ENCODE results near the gene DTNBP1.

The DTNBP1 gene

DNA sequence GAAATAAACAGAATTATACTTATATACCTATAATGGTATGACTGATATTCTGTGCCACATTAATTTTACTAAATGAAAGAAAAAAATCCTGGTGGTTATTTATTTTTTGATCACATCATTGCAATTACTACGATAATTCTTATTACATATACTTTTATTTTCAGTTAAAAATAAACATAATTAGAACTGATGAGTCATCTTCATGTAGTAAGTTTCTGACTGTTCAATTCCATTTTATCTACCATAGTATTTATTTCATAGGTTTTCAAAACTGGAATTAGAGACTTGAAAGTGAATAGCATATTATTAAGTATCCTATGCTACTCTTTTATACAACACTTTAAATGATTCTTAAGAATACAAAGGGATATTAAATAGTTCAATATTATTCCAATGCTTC lies 80.3 kb downstream of the DTNBP1 start:
- DNase-seq, result no peak

DNA sequence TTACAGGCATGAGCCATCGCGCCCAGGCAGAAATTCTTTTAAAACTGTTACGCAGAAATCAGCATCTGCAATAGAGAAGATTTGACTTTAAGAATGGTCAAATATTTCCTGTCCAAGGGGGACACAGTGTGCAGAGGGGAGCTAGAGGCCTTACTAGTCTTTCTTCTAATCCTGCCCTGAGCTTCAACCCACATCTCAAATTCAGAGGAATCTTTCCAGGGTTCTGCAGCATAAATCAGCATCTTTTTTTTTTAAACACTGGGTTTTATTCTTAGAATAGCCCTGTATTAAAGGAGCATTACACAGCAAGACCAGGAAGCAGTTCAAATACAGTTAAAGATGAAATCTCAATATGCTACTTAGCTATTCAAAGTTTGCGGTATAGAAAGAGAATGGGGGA lies 81.1 kb downstream of the DTNBP1 start:
- DNase-seq, result no peak

- no peak for DNase-seq
Observed at GRCh38 chr6:15580326-15580725, 82.5 kb downstream of the DTNBP1 start.

DNA sequence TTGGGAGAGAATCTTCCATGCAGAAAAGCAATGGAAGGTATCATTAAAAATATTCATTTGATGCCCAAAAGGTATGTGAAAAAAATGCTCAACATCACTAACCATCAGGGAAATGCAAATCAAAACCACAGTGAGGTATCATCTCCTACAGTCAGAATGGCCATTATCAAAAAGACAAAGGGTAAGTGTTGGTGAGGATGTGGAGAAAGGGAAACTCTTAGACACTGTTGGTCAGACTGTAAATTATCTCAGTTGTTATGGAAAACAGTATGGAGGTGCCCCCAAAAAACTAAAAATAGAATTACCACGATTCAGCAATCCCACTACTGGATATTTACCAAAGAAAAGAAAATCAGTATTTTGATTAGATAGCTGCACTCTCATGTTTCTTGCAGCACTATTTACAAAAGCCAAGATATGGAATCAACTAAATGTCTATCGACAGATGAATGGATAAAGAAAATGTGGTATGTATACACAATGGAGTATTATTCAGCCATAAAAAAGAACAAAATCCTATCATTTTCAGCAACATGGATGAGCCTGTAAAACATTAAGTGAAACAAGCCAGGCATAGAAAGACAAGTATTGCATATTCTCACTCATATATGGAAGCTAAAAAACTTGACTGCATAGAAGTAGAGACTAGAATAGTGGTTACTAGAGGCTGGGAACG lies 84.0 kb downstream of the DTNBP1 start:
- no peak for DNase-seq

- DNase-seq, result no peak
Observed at GRCh38 chr6:15577550-15578171, 85.2 kb downstream of the DTNBP1 start.

- DNase-seq, result no peak
Observed at GRCh38 chr6:15577106-15577505, 85.7 kb downstream of the DTNBP1 start.

DNA sequence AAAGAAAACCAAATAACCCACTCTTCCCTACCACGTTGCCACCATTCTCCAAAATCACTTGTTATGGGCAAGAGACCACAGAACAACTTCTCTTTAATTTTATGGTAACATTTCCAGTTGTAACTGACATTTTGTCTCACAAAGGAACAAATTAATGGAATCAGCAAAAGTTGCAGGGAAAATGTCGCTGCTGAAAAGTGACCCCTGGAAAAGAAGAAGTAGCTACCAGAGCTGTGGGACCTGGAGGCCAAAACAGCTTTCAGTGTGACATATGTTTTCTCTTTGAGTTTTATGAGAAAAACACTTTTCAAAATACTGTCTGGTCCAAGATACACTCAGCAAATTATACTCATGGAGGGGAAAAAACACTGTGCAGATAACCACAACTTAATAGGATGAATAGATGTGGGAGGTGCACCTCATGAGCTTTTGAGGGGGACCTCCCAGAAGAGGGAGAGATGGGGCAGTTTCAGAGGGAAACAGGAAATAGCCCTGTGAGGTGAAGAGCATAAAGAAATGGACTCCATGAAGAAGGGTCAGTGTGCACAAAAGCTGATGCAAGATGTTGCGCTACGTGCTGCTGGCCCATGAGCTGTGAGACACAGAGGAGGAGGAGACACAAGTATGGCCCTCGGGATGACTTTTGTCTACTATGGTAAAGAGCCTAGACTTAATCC lies 87.3 kb downstream of the DTNBP1 start:
- DNase-seq, result no peak

DNA sequence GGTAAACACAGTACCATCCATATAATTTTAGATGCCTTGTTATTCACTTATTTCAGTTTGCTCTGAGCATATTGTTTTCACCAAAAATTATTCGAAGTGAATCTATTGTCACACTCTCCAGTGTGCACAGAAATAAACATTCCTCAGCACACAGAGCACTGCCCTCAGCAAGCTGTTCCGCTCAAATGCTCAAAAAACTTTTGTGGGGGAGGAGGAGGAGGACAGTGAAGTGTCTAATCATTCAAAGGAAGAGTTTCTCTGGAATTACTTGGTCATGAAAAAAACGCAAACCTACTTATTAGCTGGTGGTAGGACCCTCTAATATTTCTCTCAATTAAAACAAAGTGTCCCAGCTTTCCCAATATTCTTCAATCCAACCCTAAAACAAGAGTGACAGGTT lies 88.3 kb downstream of the DTNBP1 start:
- DNase-seq, result no peak

DNA sequence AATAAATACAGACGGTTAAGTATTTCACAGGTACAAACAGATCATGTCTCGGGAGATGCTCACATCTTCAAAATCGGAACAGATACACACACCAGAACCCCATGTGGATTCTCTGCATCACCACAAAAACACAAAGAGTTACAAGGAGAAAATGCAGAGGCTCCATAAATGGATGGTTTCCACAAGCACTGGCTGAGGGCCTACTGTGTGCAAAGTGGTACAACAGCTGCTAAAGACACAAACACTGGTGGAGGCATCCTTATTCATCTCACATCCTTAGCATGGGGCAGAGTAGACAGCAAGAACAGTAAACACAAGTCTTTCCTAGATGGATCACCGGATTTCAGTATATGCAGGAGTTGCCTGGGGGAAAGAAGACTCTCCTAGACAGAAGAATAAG lies 88.8 kb downstream of the DTNBP1 start:
- DNase-seq, result no peak

- no peak for DNase-seq
Observed at GRCh38 chr6:15573384-15573783, 89.4 kb downstream of the DTNBP1 start.

DNA sequence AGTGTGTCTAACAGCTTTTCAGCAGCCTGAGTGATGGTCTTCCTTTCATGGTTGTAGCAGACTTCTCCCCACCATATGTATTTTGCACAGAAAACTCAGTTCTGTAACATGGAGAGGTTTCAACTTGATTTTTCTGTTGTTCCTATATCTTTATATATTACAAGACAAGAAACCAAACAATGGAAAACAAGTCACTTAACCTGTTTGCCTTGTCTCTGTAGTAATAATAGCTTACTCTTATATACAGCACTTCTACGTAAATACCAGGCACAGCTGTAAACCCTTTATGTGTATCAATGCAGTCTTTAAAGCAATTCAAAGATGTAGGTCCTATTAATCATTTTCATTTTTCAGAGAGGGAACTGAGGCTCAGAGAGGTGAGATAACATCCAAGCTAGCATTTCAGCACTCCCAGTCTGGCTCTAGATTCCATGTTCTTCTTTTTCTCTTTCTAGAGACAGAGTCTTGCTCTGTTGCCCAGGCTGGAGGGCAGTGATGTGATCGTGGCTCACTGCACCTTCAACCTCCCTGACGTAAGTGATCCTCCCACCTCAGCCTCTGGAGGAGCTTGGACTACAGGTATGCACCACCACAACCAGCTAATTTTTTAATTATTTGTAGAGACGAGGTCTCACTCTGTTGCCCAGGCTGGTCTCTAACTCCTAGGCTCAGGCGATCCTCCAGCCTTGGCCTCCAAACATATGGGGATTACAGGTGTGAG lies 90.4 kb downstream of the DTNBP1 start:
- DNase-seq, result no peak

- no peak for DNase-seq
Observed at GRCh38 chr6:15570171-15570570, 92.7 kb downstream of the DTNBP1 start.

GRCh38 chr6:15569035-15569995 lies 93.5 kb downstream of the DTNBP1 start:
- DNase-seq, result no peak

DNA sequence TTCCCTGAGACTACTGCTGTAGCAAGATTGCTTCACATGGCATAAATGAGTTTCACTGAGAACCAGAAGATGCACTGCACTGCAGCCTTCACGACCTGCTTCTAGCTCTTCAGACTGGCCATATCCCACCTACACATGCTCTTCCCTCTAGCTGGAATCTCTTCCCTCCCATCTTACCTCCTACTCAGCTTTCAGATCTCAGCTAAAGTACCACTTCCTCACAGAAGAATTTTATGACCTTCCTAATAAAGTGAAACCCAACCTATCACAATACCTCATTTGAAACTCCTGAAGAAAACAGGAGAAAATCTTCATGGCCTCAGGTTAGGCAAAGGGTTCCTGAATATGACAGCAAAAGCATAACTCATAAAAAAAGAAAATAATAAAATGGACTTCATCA lies 99.9 kb downstream of the DTNBP1 start:
- no peak for DNase-seq

DNA sequence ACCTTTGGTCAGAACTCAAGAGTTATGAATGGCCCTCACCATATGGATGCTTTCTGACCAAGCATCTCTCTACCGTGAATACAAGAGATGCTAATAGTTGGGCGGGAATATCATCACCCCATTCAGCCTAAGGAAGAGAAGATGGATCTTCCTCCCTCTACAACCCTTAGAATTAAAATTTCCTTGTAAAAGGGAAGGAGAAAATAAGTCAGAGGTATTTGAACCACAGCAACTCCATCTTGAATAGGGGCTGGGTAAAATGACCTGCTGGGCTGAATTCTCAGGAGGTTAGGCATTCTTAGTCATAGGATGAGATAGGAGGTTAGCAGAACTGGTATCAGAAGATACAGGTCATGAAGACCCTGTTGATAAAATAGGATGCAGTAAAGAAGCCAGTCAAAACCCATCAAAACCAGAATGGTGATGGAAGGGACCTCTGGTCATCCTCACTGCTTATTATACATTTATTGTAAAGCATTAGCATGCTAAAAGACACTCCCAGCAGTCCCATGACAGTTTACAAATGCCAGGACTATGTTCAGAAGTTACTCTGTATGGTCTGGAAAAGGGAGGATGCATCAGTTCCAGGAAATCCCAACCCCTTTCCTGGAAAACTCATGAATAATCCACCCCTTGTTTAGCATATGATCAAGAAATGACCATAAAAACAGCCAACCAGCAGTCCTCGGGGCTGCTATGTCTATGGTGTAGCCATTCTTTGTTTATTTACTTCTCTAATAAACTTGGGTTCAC lies 101.2 kb downstream of the DTNBP1 start:
- DNase-seq, result no peak

- no peak for DNase-seq
Observed at GRCh38 chr6:15560713-15561112, 102.1 kb downstream of the DTNBP1 start.

GRCh38 chr6:15557174-15557573 lies 105.7 kb downstream of the DTNBP1 start:
- DNase-seq, result no peak

DNA sequence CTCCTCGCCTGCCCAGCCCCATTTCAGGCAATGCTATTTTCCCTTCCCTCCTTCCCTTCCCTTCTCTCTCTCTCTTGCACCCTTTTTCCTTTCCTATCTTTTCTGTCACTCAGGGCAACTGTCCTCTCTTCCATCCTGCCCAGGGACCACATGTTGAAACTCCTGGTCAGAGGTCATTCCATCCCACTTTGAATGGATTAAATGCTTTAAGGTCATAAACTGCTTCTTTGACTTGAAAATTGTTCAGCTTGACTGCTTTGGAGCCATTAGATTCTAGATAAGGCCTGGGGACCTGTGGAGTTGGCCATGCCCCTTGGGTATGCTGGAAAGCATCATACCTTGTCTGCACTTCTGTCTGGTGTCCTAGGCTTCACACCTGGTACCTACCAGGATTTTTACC lies 106.1 kb downstream of the DTNBP1 start:
- DNase-seq, result no peak

DNA sequence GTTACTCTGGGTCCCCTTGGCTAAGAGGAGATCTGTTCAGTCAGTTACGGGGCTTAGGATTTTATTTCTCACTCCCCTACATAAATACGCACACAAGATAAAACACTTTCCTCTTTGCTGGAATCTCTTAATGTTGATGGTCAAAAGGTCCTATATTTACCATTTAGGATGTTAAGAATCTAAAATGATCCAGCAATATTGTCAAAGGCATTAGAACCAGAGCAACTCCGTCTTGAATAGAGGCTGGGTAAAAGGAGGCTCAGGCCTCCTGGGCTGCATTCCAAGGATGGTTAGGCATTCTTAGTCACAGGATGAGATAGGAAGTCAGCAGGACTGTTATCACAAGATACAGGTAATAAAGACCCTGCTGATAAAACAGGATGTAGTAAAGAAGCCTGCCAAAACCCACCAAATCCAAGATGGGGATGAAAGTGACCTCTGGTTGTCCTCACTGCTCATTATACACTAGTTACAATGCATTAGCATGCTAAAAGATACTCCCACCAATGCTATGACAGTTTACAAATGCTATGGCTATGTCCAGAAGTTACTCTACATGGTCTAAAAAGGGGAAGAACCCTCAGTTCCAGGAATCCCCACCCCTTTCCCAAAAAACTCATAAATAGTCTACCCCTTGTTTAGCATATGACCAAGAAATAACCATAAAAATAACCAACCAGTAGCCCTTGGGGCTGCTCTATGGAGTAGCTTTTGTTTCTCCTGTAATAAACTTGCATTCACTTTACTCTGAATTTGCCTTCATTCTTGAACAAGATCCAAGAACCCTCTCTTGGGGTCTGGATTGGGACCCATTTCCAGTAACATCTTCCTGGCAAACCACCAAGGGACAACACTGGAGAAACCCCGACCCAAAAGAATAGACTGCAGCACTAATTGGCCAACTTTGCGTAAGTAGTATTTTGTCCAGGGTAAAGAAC lies 107.5 kb downstream of the DTNBP1 start:
- no peak for DNase-seq

- no peak for DNase-seq
Observed at GRCh38 chr6:15554728-15555100, 108.1 kb downstream of the DTNBP1 start.

Data from AML-193 (cell line).